ENCODE data around the gene PODNL1. TPM values are rescaled to one million over a fixed set of nuclear protein-coding genes. Genes with fewer than 3 reads are reported as not detected.

The PODNL1 gene
- total and polyA plus RNA-seq, 2 of the 8 experiments (the other 6 are each of a cell fraction or from before 2014, with no cell fraction given) = 1.0 to 1.5 TPM

- TF ChIP-seq CHD7 (IDR thresholded peaks at IDR 0.05; ENCODE audit: insufficient replicate concordance, low read length) (no peak), KDM4A (IDR thresholded peaks at IDR 0.05; ENCODE audit: low read depth, low read length, severe bottlenecking) (no peak), CEBPB (IDR thresholded peaks at IDR 0.05; ENCODE audit: low read depth, low read length) (no peak), SRF (IDR thresholded peaks at IDR 0.05; ENCODE audit: low read depth, low read length) (no peak), FOSL1 (IDR thresholded peaks at IDR 0.05; ENCODE audit: insufficient read depth, low read depth, low read length) (no peak), EZH2 (IDR thresholded peaks at IDR 0.05; ENCODE audit: low read depth, low read length, severe bottlenecking) (no peak), POLR2A (IDR thresholded peaks at IDR 0.05; ENCODE audit: control extremely low read depth in 1 of 2, low read depth in 2 of 2, low read length in 2 of 2) (no peak), CBX5 (IDR thresholded peaks at IDR 0.05; ENCODE audit: low read depth, low read length) (no peak), HDAC6 (IDR thresholded peaks at IDR 0.05; ENCODE audit: low read depth, low read length) (no peak), RFX5 (IDR thresholded peaks at IDR 0.05; ENCODE audit: borderline replicate concordance, low read depth, low read length) (no peak)
- TF ChIP-seq, protein P1, sequence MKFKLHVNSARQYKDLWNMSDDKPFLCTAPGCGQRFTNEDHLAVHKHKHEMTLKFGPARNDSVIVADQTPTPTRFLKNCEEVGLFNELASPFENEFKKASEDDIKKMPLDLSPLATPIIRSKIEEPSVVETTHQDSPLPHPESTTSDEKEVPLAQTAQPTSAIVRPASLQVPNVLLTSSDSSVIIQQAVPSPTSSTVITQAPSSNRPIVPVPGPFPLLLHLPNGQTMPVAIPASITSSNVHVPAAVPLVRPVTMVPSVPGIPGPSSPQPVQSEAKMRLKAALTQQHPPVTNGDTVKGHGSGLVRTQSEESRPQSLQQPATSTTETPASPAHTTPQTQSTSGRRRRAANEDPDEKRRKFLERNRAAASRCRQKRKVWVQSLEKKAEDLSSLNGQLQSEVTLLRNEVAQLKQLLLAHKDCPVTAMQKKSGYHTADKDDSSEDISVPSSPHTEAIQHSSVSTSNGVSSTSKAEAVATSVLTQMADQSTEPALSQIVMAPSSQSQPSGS (IDR thresholded peaks at IDR 0.05; ENCODE audit: low read length) = no peak
Observed at GRCh38 chr19:13909430-13909829, 28.8 kb downstream of the PODNL1 start (continued).

Measured in H1 (cell line).